HEK293 (cell line): ENCODE data around the gene PHTF1.

Experiments
- TCF7L2 ChIP-seq: IDR thresholded peaks from 2 replicates; pipeline ENCODE4 v1.6.1; 2011; ENCODE audit warnings: low read depth, mild to moderate bottlenecking, inconsistent platforms, low read length, moderate library complexity, borderline replicate concordance
- TRIM28 ChIP-seq: IDR thresholded peaks from 2 replicates; pipeline ENCODE4 v1.6.1; 2011; ENCODE audit warnings: low read length, control low read depth, borderline replicate concordance
- ZBTB20 ChIP-seq: fragments of 450-650 bp; formaldehyde crosslinking; IDR thresholded peaks from 2 replicates; pipeline ENCODE4 v1.5.1; 2016; ENCODE audit warnings: missing biosample characterization, missing genetic modification characterization
- ZNF175 ChIP-seq: fragments of 450-650 bp; formaldehyde crosslinking; IDR thresholded peaks from 2 replicates; pipeline ENCODE4 v1.5.1; 2016; ENCODE audit warnings: missing biosample characterization, missing genetic modification characterization
- ZNF184 ChIP-seq: fragments of 450-650 bp; IDR thresholded peaks from 2 replicates; pipeline ENCODE4 v1.5.1; 2018; ENCODE audit warnings: missing biosample characterization, mild to moderate bottlenecking, missing genetic modification characterization
- ZNF223 ChIP-seq: fragments of 450-650 bp; formaldehyde crosslinking; IDR thresholded peaks from 2 replicates; pipeline ENCODE4 v1.5.1; 2016; ENCODE audit warnings: missing biosample characterization, missing genetic modification characterization
- ZNF391 ChIP-seq: fragments of 450-650 bp; formaldehyde crosslinking; IDR thresholded peaks from 2 replicates; pipeline ENCODE4 v1.5.1; 2016; ENCODE audit warnings: low read depth, missing biosample characterization, missing genetic modification characterization, borderline replicate concordance
- TF ChIP-seq, protein P1 (sequence below): fragments of 450-650 bp; formaldehyde crosslinking; IDR thresholded peaks from 2 replicates; pipeline ENCODE4 v1.5.1; 2017; ENCODE audit warnings: missing biosample characterization, missing genetic modification characterization
- TF ChIP-seq, protein P2 (sequence below): fragments of 450-650 bp; formaldehyde crosslinking; IDR thresholded peaks from 2 replicates; pipeline ENCODE4 v1.5.1; 2016; ENCODE audit warnings: missing biosample characterization, missing genetic modification characterization
- TF ChIP-seq, protein P3 (sequence below): fragments of 450-650 bp; formaldehyde crosslinking; IDR thresholded peaks from 2 replicates; pipeline ENCODE4 v1.5.1; 2016; ENCODE audit warnings: missing biosample characterization, missing genetic modification characterization
- TF ChIP-seq, protein P4 (sequence below): fragments of 450-650 bp; formaldehyde crosslinking; IDR thresholded peaks from 2 replicates; pipeline ENCODE4 v1.5.1; 2016; ENCODE audit warnings: missing biosample characterization, missing genetic modification characterization, low read depth
- TF ChIP-seq, protein P5 (sequence below): fragments of 450-650 bp; formaldehyde crosslinking; IDR thresholded peaks from 2 replicates; pipeline ENCODE4 v1.5.1; 2016; ENCODE audit warnings: missing biosample characterization, missing genetic modification characterization

DNA sequence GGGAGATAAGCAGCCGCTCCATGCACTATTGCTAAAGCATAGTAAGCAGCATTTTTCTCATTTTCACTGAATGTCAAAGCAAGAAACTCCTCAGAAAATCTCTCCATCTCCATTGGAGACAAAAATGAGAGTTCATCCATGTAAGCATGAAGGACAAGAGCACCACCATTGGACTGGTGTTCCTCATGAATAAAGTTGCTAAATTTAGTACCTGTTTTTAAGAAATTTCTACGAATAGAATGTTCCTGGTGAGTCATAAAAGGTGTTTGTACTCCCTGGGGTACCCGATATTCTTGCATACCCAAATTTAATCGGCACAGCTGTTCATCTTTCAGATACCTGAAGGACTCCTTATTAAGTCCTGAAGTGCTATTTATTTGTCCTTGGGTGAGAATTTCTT lies 38.2 kb upstream of the PHTF1 start:
- no peak for TF ChIP-seq ZBTB20 (tag by site-specific recombination)
- no peak for TF ChIP-seq TCF7L2
- TF ChIP-seq, protein P1, sequence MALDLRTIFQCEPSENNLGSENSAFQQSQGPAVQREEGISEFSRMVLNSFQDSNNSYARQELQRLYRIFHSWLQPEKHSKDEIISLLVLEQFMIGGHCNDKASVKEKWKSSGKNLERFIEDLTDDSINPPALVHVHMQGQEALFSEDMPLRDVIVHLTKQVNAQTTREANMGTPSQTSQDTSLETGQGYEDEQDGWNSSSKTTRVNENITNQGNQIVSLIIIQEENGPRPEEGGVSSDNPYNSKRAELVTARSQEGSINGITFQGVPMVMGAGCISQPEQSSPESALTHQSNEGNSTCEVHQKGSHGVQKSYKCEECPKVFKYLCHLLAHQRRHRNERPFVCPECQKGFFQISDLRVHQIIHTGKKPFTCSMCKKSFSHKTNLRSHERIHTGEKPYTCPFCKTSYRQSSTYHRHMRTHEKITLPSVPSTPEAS: no peak
- TF ChIP-seq, protein P2, sequence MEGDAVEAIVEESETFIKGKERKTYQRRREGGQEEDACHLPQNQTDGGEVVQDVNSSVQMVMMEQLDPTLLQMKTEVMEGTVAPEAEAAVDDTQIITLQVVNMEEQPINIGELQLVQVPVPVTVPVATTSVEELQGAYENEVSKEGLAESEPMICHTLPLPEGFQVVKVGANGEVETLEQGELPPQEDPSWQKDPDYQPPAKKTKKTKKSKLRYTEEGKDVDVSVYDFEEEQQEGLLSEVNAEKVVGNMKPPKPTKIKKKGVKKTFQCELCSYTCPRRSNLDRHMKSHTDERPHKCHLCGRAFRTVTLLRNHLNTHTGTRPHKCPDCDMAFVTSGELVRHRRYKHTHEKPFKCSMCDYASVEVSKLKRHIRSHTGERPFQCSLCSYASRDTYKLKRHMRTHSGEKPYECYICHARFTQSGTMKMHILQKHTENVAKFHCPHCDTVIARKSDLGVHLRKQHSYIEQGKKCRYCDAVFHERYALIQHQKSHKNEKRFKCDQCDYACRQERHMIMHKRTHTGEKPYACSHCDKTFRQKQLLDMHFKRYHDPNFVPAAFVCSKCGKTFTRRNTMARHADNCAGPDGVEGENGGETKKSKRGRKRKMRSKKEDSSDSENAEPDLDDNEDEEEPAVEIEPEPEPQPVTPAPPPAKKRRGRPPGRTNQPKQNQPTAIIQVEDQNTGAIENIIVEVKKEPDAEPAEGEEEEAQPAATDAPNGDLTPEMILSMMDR (tag by site-specific recombination): no peak
- no peak for TF ChIP-seq ZNF184 (tag by site-specific recombination)
- TF ChIP-seq, protein P3, sequence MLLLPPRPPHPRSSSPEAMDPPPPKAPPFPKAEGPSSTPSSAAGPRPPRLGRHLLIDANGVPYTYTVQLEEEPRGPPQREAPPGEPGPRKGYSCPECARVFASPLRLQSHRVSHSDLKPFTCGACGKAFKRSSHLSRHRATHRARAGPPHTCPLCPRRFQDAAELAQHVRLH: no peak
- TF ChIP-seq TRIM28: no peak
- TF ChIP-seq ZNF223: no peak
- no peak for TF ChIP-seq ZNF391 (tag by site-specific recombination)
- TF ChIP-seq ZNF175 (tag by site-specific recombination): no peak
- TF ChIP-seq, protein P4, sequence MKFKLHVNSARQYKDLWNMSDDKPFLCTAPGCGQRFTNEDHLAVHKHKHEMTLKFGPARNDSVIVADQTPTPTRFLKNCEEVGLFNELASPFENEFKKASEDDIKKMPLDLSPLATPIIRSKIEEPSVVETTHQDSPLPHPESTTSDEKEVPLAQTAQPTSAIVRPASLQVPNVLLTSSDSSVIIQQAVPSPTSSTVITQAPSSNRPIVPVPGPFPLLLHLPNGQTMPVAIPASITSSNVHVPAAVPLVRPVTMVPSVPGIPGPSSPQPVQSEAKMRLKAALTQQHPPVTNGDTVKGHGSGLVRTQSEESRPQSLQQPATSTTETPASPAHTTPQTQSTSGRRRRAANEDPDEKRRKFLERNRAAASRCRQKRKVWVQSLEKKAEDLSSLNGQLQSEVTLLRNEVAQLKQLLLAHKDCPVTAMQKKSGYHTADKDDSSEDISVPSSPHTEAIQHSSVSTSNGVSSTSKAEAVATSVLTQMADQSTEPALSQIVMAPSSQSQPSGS (tag by site-specific recombination): no peak
- TF ChIP-seq, protein P5, sequence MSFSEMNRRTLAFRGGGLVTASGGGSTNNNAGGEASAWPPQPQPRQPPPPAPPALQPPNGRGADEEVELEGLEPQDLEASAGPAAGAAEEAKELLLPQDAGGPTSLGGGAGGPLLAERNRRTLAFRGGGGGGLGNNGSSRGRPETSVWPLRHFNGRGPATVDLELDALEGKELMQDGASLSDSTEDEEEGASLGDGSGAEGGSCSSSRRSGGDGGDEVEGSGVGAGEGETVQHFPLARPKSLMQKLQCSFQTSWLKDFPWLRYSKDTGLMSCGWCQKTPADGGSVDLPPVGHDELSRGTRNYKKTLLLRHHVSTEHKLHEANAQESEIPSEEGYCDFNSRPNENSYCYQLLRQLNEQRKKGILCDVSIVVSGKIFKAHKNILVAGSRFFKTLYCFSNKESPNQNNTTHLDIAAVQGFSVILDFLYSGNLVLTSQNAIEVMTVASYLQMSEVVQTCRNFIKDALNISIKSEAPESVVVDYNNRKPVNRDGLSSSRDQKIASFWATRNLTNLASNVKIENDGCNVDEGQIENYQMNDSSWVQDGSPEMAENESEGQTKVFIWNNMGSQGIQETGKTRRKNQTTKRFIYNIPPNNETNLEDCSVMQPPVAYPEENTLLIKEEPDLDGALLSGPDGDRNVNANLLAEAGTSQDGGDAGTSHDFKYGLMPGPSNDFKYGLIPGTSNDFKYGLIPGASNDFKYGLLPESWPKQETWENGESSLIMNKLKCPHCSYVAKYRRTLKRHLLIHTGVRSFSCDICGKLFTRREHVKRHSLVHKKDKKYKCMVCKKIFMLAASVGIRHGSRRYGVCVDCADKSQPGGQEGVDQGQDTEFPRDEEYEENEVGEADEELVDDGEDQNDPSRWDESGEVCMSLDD (tag by site-specific recombination): no peak
